HL-60/S4 (cell line): ENCODE measurements around the gene MEAK7.

Source experiments
- in situ Hi-C: fragments of 300-500 bp; cut with MboI; formaldehyde crosslinking; loops from 2 replicates; pipeline ENCODE4 v1.14.3; 2022; ENCODE audit warnings: low sequenced_read_pairs

Gene MEAK7

DNA sequence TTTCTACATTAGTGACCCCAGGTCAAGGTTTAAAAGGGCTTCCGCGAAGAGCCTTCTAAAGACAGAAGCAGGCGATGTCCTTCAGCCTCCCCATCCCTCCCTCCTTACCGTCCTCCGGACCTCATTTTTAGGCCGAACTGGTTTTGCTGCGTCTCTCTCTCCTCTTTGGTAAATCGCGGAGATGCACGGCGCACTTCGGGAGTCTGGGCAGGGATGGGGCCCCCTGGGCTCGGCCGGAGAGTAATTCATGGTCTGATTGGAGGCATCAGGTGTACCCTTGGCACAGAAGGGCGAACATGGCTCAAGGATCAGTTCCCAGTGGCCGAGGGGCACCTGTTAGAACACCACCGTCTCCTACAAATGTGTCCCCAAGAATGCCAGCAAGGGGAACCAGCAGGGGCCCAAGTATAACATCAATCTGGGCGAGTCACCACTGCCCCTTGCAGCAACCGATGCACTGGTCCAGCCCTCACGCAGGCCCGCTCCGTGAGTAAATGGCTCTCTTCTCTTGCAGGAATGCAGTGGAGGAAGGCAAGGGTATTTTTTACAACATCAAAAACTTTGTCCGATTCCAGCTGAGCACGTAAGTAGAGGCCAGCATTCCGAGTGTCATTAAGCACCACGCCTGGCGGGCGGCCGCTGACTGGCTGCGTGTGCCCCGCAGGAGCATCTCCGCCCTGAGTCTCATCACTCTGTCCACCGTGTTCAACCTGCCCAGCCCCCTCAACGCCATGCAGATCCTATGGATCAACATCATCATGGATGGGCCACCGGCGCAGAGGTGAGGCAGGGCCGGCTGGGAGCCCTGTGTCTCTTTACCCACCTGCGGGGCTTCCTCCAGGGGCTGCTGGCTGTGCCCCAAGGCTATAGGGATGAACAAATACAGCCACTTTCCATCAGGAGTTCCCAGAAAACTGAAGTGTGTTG lies 45.6 kb downstream of the MEAK7 start:
- in situ Hi-C loops, result no loop called here

DNA sequence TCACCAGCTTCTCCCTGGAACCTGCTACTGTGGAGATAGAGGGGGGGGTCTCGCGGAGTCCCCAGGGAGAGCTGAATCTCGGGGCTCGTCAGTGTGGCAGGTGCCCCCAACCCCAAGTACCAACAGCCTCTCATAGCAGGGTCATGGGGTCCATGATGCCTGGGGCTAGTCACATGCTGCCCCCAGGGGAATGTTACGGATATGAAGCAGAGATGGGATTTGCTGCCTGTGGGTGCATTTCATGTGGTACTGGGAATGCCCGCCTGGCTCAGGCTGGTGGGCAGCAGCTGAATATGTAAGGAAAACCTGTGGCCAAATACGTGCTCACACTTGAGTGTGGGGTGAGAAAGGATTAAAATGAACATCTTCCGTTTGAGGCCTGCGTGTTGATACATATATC lies 49.4 kb downstream of the MEAK7 start:
- in situ Hi-C loops, result no loop called here
